DOHH2 (cell line): ENCODE measurements around the gene CPT1B.

Source experiments
- CTCF ChIP-seq: fragments of 200-600 bp; sonication (generic); IDR thresholded peaks from one replicate; pipeline ENCODE4 v1.5.1; 2014; ENCODE audit warnings: antibody characterized with exemption, mild to moderate bottlenecking, low read depth, low read length; ENCODE audit not compliant: poor library complexity, severe bottlenecking
- EZH2phosphoT487 ChIP-seq: fragments of 200-600 bp; sonication (generic); IDR thresholded peaks from 2 replicates; pipeline ENCODE4 v1.6.1; 2017; ENCODE audit warnings: borderline replicate concordance, mild to moderate bottlenecking, antibody characterized with exemption, low read length, moderate library complexity, mixed read lengths

- TF ChIP-seq CTCF (no peak), EZH2phosphoT487 (no peak)
Observed at GRCh38 chr22:50570861-50571260, 7.4 kb downstream of the CPT1B start.
